GM06990 (cell line): ENCODE measurements around the gene ZFR2.

ENCODE experiments used
- DNase-seq: peaks from one replicate; pipeline ENCODE4 v3.0.0-alpha.2; 2011; ENCODE audit not compliant: insufficient read length; ENCODE audit errors: extremely low read depth
- H3K27me3 ChIP-seq: replicated peaks from 2 replicates; pipeline ENCODE4 v1.6.0; 2011; ENCODE audit warnings: low read length; ENCODE audit not compliant: control insufficient read depth, insufficient read depth
- H3K36me3 ChIP-seq: 2 replicates; pipeline ENCODE4 v1.5.1; 2011; ENCODE audit warnings: low read length; ENCODE audit not compliant: control insufficient read depth, insufficient read depth
- H3K4me3 ChIP-seq: replicated peaks from 2 replicates; pipeline ENCODE4 v1.5.1; 2011; ENCODE audit warnings: low read depth, mild to moderate bottlenecking, control low read depth, low read length
- TF ChIP-seq, protein P1 (sequence below): IDR thresholded peaks from 2 replicates; pipeline ENCODE4 v1.5.1; 2011; ENCODE audit warnings: low read length, control low read depth, mild to moderate bottlenecking, inconsistent platforms; ENCODE audit not compliant: insufficient read depth, poor library complexity, severe bottlenecking

Gene ZFR2

DNA sequence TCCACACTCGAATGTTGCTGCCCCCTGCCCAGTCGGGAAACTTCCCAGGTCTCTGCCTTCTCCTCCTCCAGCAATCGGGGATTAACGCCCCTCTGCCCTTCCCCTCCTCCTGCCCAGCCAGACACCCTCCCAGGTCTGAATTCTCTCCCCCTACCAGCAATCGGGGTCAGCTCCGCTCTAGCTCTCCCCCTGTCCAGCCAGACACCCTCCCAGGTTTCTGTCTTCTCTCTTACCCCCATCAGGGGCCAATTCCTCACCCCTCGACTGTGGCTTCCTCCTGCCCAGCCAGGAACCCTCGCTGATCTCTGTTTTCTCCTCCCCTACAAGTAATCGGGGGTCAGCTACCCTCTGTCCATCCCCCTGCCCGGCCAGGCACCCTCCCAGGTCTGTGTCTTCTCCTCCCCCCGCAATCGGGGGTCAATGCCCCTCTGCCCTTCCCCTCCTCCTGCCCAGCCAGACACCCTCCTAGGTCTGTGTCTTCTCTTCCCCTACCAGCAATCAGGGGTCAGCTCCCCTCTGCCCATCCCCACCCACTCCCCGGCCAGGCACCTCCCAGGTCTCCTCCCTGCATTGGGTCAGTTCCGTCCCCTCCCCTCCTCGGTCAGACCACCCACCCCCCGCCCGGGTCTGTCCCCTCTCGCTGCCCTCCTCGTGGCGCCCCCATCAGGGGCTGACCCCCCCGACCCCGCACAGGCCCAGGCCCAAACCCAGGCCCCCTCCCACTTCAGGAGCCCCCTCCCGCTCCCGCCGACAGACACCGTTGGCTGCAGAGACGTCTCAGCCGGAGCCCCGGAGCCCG, 668 bp downstream of the ZFR2 start:
- Histone ChIP-seq H3K36me3 (no peaks in the 10 kb centered on the region), H3K4me3 (no peak overlapping the region), H3K27me3 (peaks cover 1% of the 10 kb centered on the region; the same call in 1 of the 2 replicates)
- no peak for DNase-seq
- TF ChIP-seq, protein P1, sequence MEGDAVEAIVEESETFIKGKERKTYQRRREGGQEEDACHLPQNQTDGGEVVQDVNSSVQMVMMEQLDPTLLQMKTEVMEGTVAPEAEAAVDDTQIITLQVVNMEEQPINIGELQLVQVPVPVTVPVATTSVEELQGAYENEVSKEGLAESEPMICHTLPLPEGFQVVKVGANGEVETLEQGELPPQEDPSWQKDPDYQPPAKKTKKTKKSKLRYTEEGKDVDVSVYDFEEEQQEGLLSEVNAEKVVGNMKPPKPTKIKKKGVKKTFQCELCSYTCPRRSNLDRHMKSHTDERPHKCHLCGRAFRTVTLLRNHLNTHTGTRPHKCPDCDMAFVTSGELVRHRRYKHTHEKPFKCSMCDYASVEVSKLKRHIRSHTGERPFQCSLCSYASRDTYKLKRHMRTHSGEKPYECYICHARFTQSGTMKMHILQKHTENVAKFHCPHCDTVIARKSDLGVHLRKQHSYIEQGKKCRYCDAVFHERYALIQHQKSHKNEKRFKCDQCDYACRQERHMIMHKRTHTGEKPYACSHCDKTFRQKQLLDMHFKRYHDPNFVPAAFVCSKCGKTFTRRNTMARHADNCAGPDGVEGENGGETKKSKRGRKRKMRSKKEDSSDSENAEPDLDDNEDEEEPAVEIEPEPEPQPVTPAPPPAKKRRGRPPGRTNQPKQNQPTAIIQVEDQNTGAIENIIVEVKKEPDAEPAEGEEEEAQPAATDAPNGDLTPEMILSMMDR, result no peak

DNA sequence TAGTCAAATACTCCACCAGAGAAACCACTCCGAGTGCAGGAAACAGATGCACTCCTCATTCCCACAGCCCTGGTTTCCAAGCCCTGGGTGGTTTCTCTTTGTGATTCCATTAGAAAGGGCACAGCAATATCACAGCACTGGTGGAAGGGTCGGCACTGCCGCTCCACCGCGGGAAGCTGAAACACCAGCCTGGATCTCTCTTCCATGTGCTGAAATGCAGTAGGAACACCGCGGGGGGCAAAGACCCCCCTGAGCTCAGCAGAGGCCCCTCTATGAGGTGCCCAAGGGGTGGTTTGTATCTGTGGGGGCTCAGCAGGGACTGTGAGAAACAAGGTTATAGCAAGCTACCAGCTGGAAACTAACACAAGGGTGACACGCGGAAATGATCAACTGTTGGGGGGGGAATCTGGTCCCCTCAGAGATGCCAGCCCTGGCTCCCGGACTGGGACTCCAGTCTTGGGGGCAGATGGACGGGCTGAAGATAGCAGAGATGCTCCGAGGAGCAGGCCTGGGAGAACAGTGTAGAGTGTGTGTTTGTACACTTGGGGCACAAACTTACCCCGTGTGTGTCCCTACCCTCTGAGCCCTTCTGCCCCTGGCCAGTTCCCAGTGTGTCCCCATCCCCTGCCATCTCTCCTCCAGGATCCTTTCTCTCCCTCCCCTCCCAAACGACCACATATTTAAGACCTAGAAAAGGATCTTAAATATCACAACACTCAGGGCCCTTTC, 1.8 kb downstream of the ZFR2 start:
- Histone ChIP-seq H3K36me3 (no peaks in the 10 kb centered on the region), H3K27me3 (peaks cover 1% of the 10 kb centered on the region; the same call in 1 of the 2 replicates), H3K4me3 (no peak overlapping the region)
- TF ChIP-seq, protein P1, result no peak
- no peak for DNase-seq

DNA sequence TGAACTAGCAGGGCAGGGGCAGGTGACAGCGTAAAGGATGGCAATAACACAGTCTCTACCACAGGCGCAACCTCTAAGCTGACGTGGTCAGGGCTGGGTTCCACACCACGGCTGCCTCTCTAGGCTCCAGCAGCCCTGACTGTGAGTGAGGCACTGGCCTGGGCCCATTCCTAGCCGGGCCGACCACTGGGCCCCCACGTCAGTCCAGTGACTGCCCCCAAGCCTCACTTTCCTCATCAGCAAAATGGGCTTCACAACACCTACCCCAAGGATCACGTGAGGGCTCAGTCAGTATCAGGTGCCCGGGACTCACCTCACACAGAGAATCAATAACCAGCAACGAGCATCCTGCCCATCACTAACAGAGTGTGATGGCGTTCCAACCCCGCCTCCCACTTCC, 5.2 kb downstream of the ZFR2 start:
- TF ChIP-seq, protein P1, result no peak
- no peak for DNase-seq
- Histone ChIP-seq H3K4me3 (no peak overlapping the region), H3K27me3 (peaks cover 1% of the 10 kb centered on the region; the same call in 1 of the 2 replicates), H3K36me3 (no peaks in the 10 kb centered on the region)

DNA sequence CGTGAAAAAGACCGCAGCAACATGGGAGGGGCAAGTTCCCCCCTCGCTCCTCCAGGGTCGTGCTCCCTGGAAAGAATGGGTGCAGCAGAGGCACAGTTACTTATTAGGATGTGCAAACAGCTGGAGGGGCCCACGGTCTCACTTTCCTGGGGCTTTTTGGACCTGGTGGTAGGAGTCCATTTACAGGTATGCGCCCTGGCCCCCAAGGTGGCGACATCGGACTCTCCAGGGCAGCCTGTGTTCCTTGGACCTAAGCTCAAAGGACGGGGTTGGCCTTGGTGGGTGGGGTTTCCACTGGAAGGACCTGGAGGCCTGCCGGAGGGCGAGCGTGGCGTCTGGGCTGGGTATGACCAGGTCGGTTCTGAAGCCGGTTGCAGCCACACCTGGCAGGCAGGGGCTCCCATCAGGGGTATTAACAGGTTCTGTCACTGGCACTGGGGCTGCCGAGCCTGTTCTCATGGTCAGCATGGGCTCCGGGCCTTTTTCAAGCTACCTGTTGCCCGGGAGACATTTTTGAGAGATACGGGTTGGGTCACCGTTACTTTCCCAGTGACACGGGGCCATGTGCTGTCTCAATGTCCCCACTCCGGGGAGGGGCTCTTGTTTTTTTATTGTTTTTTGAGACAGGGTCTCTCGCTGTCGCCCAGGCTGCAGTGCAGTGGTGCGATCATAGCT, 5.9 kb downstream of the ZFR2 start:
- no peak for DNase-seq
- Histone ChIP-seq H3K4me3 (no peak overlapping the region), H3K27me3 (peaks cover 1% of the 10 kb centered on the region; the same call in 1 of the 2 replicates), H3K36me3 (no peaks in the 10 kb centered on the region)
- TF ChIP-seq, protein P1, result no peak

DNA sequence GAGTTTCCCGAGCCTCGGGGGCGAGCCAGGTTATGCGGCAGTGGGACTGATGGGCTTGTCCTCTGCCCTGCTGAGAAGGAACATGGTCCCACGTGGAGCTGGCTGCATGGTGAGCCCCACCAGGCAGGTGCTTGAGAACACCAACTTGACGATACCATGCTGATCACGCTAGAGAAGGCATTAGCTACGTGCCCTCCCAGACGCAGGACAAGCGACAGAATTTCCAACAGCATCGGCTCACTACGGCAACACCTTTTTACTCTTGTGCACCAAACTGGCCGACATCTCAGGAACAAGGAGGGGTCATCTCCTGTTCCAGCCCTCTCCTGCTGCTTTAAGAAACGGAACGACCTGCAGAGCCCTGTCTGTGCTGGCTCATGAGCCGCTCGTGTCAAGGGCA, 8.3 kb downstream of the ZFR2 start:
- Histone ChIP-seq H3K36me3 (no peaks in the 10 kb centered on the region), H3K27me3 (no peaks in the 10 kb centered on the region; the same call in 1 of the 2 replicates), H3K4me3 (no peak overlapping the region)
- DNase-seq, result no peak
- TF ChIP-seq, protein P1, result no peak
